CD4-positive, alpha-beta T cell treated with Interferon alpha-2 for 1 hour (primary cell): ENCODE measurements around the gene MPZL1.

Source experiments
- DNase-seq, 2 donors: peaks; one replicate each; pipeline ENCODE4 v3.0.0-alpha.2; 2020 to 2022

The MPZL1 gene

GRCh38 chr1:167721617-167722151, at the start of gene MPZL1:
TSS of gene MPZL1 (plus strand) at chr1:167721982. CDS start at chr1:167722152, 170 bp downstream.
- DNase-seq: peak; percentile 90 to 94

- DNase-seq: no peak
These were observed 49.0 kb upstream of the MPZL1 start for GRCh38 chr1:167672831-167673230.

GRCh38 chr1:167673265-167673664, 48.5 kb upstream of the MPZL1 start:
- DNase-seq: no peak

GRCh38 chr1:167674156-167674555, 47.6 kb upstream of the MPZL1 start:
- DNase-seq: no peak

GRCh38 chr1:167675440-167675839, 46.3 kb upstream of the MPZL1 start:
- no peak for DNase-seq

GRCh38 chr1:167676205-167676915, 45.4 kb upstream of the MPZL1 start:
- no peak for DNase-seq

- DNase-seq: no peak
These were observed 44.6 kb upstream of the MPZL1 start for GRCh38 chr1:167676916-167677848.

- no peak for DNase-seq
These were observed 43.4 kb upstream of the MPZL1 start for GRCh38 chr1:167678422-167678821.

GRCh38 chr1:167678838-167679237, 42.9 kb upstream of the MPZL1 start:
- DNase-seq: no peak

GRCh38 chr1:167679714-167680113, 42.1 kb upstream of the MPZL1 start:
- no peak for DNase-seq

GRCh38 chr1:167681024-167681423, 40.8 kb upstream of the MPZL1 start:
- no peak for DNase-seq

GRCh38 chr1:167681451-167682098, 40.2 kb upstream of the MPZL1 start:
- DNase-seq: no peak

- DNase-seq: no peak
These were observed 38.6 kb upstream of the MPZL1 start for GRCh38 chr1:167683226-167683625.

- DNase-seq: no peak
These were observed 37.9 kb upstream of the MPZL1 start for GRCh38 chr1:167683641-167684502.

GRCh38 chr1:167685844-167686243, 35.9 kb upstream of the MPZL1 start:
- no peak for DNase-seq

- DNase-seq: peak; percentile 76 to 85
These were observed 33.8 kb upstream of the MPZL1 start for GRCh38 chr1:167687919-167688519.

GRCh38 chr1:167689567-167689920, 32.2 kb upstream of the MPZL1 start:
- no peak for DNase-seq

GRCh38 chr1:167690053-167690452, 31.7 kb upstream of the MPZL1 start:
- no peak for DNase-seq

- DNase-seq: no peak
These were observed 28.2 kb upstream of the MPZL1 start for GRCh38 chr1:167693425-167694045.

- DNase-seq: no peak
These were observed 27.1 kb upstream of the MPZL1 start for GRCh38 chr1:167694691-167695090.

GRCh38 chr1:167695147-167695546, 26.6 kb upstream of the MPZL1 start:
- DNase-seq: no peak
